Globus pallidus (tissue), 1 donor: Measurements from ENCODE around the gene KRTAP11-1.

Experiments used
- DNase-seq: peaks from one replicate; pipeline ENCODE4 v3.0.0-alpha.2; 2015; ENCODE audit warnings: low spot score

The KRTAP11-1 gene, protein sequence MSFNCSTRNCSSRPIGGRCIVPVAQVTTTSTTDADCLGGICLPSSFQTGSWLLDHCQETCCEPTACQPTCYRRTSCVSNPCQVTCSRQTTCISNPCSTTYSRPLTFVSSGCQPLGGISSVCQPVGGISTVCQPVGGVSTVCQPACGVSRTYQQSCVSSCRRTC

DNA sequence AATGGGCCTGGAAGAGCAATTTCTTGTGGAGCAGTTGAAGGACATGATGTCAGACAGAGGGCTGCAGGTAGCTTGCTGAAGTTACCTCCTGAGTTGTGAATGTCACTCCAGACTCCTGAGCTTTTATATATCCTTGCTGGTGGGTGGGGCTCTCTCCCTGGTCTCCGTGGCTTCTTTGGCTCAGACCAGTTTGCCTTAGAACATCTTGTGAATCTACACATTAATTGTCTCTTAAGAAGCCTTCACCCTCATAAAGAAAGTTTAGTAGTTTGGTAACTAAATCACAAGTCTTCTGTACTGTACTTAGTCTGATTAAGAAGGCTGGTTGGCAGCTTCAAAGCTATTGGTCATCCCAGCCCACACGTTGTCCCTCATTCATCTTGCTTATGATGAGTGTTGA, at the start of gene KRTAP11-1:
KRTAP11-1 (minus strand) TSS at position 101 of the 400 bp plus-strand sequence; CDS start at position 45, 56 bp downstream.
- no peak for DNase-seq

DNA sequence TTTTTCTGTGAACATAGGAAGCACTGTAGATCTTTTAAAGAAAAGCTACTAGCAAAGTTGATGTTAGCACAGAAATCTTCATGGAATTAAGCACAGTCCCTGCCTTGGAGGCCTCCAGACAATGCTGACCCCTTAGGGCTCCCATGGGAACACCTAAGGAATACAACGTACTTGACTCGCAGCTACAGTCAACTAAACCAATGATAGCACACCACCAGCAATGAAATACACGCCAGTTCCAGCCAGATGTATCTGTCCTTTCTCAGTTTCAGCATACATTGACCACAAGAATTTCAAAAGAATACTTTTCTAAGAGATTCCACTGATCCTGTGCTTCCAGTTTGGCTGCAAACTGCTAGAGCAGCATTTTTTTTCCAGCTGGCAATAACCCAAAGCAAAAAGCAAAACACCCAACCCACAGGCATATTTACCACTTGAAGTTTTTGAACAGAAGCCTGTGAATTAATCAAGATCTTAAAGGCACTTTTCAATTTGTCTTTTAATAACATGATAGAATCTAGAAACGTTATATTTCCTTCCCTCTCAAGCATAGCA, 42.8 kb upstream of the KRTAP11-1 start:
- no peak for DNase-seq

DNA sequence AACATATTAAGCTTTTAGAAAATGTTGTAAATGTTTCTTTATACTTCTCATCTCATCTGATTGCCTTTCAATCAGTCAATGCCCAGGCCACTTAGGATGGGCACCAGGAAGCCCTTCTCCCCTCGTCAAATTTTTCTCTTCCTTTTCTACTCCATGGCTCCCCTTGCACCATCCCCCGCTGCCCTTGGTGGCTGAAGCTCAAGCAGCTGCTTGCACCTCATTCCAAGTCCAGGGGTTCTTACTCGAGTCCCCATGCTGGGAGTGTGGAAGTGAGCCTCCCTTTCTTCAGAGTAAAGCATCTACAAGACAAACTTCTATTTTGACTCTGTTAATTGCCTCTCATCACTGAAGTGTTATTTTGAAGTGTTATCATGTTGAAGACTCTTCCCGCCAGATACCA, 39.7 kb upstream of the KRTAP11-1 start:
- DNase-seq, result no peak

DNA sequence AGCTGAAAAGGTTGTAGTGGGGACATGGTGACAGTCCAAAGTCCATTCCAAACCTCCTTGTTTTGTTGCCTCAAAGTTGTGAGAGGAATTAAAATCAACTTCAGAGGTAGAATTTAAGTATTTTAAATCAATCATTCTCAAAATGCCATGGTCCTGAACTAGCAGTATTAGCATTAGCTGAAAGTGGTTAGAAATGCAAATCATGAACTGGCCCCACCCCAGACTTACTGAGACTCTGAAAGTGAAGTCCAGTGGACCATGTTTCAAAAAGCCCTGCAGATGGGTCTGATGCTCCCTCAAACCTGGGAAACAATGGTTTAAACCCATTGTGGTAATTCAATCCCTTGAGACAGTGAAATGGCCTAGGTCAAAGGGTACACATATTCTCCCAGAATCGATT, 36.2 kb upstream of the KRTAP11-1 start:
- DNase-seq, result no peak

DNA sequence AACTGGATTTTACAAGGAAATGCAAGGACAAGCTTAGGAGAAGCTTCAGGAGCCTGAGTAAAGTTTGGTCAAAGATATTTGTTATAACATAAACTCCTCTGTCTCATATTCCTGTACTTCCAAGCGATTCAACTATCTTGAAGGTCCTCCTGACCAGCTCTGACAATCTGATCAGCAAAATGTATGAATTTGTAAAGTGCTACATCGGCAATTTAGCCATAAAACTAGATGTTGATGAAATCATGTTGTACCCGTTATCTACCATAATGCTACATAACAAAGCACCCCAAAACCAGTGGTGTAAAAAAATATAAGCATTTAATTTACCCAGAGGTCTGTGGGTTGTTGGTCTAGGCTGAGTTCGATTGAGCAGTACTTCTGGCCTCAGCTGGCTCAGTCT, 19.5 kb upstream of the KRTAP11-1 start:
- DNase-seq, result no peak

DNA sequence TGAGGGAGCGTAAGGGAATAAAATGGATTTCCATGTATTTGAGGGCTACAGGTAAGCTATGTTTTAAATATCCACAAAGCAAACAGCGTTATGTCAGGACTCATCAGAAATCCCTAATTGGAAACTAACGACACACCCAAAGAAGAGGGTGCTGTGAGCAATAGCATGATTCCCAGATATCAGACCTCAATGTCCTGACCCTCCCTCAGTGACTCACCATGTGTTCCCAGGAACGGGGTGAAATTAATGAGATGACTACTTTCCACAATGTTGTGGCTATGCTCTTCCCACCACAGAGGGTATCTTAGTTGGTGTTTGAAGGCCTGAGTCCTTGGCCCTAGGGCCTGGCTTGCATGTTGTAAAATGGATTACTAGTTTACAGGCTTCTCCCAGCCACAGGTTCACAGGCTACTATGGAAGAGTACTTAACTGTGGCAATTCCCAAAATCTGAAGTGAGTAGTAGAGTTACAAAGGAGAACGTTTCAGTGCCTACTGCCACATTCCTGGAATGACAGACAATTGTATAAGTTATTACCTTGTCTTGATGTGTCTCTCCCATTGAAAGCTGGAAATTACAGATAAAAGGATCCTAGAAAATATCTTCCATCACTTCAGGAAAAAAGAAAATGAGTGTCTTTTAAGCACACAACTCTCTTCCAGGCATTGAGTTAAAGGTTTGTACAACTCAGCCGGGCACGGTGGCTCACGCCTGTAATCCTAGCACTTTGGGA, 1.7 kb upstream of the KRTAP11-1 start:
- DNase-seq, result no peak

DNA sequence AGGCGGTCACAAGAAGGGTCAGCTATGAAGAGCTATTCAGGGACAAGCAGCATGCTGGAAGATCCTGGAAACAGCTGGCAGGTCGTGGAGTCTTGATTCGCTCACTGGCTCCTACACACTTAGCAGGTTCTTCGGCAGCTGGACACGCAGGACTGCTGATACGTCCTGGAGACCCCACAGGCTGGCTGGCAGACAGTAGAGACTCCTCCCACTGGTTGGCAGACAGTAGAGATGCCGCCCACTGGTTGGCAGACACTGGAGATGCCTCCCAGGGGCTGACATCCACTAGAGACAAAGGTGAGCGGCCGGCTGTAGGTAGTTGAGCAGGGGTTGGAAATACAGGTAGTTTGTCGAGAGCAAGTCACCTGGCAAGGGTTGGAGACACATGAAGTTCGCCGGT, 466 bp downstream of the KRTAP11-1 start:
- DNase-seq, result no peak

DNA sequence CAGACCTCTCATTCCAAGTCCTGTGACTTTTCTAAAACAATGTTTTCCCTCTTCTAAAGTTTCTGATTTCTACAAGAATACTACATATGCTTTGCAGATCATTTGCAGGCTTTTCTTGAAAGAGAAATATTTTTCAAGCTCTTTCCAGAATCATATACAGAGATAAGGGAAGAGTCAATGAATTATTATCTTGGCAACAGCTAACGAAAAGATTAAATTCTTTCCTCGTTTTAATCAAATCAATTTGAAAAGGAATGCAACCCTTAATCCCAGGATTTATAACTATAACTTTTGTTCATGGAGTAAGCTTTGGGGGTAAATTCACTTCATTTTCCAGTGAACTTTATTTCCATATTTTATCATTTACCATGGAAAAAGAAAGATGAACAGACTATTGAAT, 6.9 kb downstream of the KRTAP11-1 start:
- DNase-seq, result no peak

DNA sequence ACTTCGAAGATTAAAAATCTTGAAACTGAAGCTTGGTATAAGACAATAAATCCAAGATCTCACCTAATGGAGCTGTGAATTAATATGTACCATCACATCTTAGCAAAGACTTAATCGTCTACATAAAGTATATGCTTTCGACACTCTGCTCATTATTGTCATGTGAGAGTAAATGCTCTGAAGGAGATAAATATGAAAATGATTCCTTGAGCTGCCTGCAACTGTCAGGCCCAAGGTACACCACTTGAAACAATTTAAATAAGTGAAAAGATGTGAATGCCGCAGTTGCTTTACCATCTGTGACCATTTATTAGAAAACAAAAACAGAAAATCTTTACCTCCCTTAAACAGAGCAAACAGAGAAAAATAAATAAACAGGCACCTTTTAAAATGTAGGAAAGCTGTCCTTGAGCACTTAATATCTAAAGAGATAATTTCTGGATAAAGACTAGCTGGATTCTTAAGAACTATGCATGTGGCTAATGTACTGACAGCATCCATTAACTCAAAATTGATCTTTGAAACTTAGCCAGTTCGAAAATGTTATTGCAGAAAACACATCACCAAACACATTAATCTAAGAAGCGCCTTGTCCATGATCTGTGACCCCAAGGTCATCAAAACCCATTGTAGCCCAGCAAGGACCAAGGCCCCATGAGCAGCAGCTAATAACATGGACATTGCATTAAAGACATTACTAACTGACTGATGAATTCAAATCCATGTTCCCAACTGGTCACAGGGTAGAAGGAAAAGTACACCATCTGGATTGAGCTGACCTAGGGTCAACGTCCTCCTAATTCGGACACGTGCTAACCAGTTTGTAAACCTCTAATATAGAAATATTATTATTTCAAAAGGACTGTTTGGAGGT, 33.5 kb downstream of the KRTAP11-1 start:
- no peak for DNase-seq

DNA sequence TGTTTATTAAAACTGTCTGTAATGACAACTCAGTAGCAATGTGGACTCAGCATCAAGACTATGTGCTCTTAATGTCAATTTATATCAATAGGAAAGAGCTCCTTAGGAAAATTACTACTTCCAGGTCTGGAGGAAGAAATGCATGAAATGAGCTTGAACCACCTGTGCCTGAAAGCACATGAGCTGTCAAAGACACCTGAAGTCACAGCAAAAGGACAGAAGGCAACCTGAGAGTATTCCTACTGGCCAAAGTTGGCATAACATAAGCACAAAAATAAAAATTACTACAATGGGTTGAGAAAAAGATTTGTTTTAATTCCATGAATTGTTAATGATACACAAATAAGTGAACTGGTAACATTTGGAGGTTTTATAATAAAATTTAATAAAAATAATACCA, 38.4 kb downstream of the KRTAP11-1 start:
- no peak for DNase-seq

DNA sequence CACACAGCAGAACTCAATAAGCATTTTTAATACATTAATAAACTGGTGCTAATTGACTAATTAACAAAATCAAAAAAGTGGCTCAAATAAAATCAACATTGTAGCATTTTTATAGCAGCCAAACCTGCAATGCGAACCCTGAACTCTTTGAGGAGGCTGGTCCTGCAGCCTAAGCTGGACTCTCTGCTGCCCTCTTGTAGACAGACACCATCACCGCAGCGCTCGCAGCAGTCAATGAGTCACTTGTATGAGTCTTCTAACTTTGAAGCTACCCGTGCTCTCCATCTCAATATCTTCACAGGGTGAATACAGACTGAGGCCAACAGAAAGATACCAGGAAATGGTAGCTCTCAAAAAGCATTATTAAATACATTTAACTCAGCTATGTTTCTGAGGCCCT, 42.1 kb downstream of the KRTAP11-1 start:
- peak; percentile 11 for DNase-seq

DNA sequence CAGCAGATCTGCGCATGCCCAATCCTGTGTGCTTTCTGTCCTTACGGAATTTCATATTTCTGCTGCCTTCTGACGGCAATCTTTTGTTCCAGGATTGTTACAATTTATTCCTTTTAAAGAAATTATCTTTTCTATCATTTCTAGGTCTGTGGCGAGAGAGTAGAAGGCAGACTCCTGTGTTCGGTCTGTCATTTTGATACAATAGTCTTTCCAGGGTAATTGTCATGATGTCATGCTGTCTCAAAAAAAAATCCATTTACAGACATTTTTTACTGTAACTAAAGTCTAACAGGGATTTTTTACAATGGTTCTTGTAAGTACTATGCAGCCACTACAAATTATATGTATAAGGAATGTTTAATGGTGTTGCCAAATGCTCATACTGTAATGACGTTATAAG, 42.8 kb downstream of the KRTAP11-1 start:
- no peak for DNase-seq

DNA sequence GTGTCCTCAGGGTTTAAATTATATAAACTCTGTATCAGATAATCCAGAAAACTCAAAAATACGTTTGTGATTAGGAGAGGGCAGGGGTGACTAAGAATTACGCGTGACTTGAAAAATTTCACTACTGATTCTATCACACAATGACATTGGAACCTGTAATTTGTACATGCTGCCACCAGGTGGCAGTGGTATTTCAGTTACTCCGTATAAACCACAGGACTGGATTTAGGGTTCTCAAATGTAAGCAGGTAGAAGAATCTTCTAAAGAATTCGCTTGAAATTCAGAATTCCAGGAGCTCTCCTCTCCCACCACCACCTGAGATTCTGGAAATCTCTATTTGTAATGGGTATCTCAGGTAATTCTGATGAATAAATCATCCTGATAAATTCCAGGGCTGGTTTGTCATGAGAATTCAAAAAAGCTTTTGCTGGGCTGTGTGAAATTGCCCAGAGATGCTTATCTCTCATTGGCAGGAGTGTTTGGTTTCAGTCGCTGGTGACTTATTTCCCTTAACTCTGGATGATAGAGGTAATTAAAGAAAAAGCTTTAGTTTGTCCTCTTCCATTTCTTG, 50.1 kb downstream of the KRTAP11-1 start:
- DNase-seq, result no peak
